Neural progenitor cell (in vitro differentiated cells): Measurements from ENCODE around the gene RIC8B. TPM values are rescaled to one million over a fixed set of nuclear protein-coding genes. Genes with fewer than 3 reads are reported as not detected.

Experiments
- DNase-seq: peaks from one replicate; pipeline ENCODE4 v3.0.0-alpha.2; 2016; ENCODE audit warnings: low spot score
- H2AFZ ChIP-seq: fragments of 200-600 bp; sonication (generic); replicated peaks from 2 replicates; pipeline ENCODE4 v1.6.1; 2016; ENCODE audit warnings: antibody characterized with exemption
- H3F3A ChIP-seq: fragments of 200-600 bp; sonication (generic); 2 replicates; pipeline ENCODE4 v1.6.1; 2016; ENCODE audit warnings: antibody characterized with exemption, low read depth
- H3K27ac ChIP-seq: fragments of 200-600 bp; sonication (generic); 2 replicates; pipeline ENCODE4 v1.5.1; 2016; ENCODE audit warnings: mild to moderate bottlenecking
- H3K27me3 ChIP-seq: fragments of 200-600 bp; sonication (generic); 2 replicates; pipeline ENCODE4 v1.6.1; 2016; ENCODE audit warnings: mild to moderate bottlenecking, moderate library complexity
- H3K36me3 ChIP-seq: fragments of 200-600 bp; sonication (generic); 2 replicates; pipeline ENCODE4 v1.5.1; 2016
- H3K4me1 ChIP-seq: fragments of 200-600 bp; sonication (generic); 2 replicates; pipeline ENCODE4 v1.6.1; 2016; ENCODE audit warnings: mixed run types
- H3K4me2 ChIP-seq: fragments of 200-600 bp; sonication (generic); 2 replicates; pipeline ENCODE4 v1.6.1; 2016
- H3K4me3 ChIP-seq: fragments of 200-600 bp; sonication (generic); 2 replicates; pipeline ENCODE4 v1.5.1; 2016
- H3K79me2 ChIP-seq: fragments of 200-600 bp; sonication (generic); 2 replicates; pipeline ENCODE4 v1.6.1; 2016; ENCODE audit warnings: low read depth
- H3K9ac ChIP-seq: fragments of 200-600 bp; sonication (generic); 2 replicates; pipeline ENCODE4 v1.6.1; 2016
- H3K9me3 ChIP-seq: fragments of 200-600 bp; sonication (generic); 2 replicates; pipeline ENCODE4 v1.5.1; 2016; ENCODE audit warnings: low read depth
- H4K20me1 ChIP-seq: fragments of 200-600 bp; sonication (generic); 2 replicates; pipeline ENCODE4 v1.6.1; 2016; ENCODE audit warnings: low read depth
- H3K27ac Mint-ChIP-seq: 3 replicates; pipeline ENCODE4 v1.8.0; 2021; ENCODE audit warnings: mixed read lengths
- H3K27me3 Mint-ChIP-seq: 2 replicates; pipeline ENCODE4 v1.8.0; 2022; ENCODE audit warnings: low read depth, mild to moderate bottlenecking, inconsistent platforms, moderate library complexity, mixed read lengths; ENCODE audit not compliant: insufficient read depth
- H3K36me3 Mint-ChIP-seq: 3 replicates; pipeline ENCODE4 v1.8.0; 2021; ENCODE audit warnings: mixed read lengths
- H3K4me1 Mint-ChIP-seq: 3 replicates; pipeline ENCODE4 v1.8.0; 2021; ENCODE audit warnings: mixed read lengths
- H3K4me3 Mint-ChIP-seq: 3 replicates; pipeline ENCODE4 v1.8.0; 2021; ENCODE audit warnings: mild to moderate bottlenecking, moderate library complexity, mixed read lengths
- H3K9me3 Mint-ChIP-seq: 3 replicates; pipeline ENCODE4 v1.8.0; 2020; ENCODE audit warnings: mixed read lengths
- EZH2 ChIP-seq: fragments of 200-600 bp; sonication (generic); IDR thresholded peaks from 2 replicates; pipeline ENCODE4 v1.6.1; 2017; ENCODE audit warnings: antibody characterized with exemption, mild to moderate bottlenecking, moderate library complexity
- EZH2phosphoT487 ChIP-seq: fragments of 200-600 bp; sonication (generic); IDR thresholded peaks from 2 replicates; pipeline ENCODE4 v1.6.1; 2017; ENCODE audit warnings: antibody characterized with exemption
- total RNA-seq: library from RNA; depleted of rRNA; stranded (reverse); fragments of >200 nt; gene quantifications from 2 replicates; pipeline ENCODE4 v1.2.3, GENCODE V29; 2015; ENCODE audit warnings: low replicate concordance
- TF ChIP-seq, protein P1 (sequence below): fragments of 200-600 bp; sonication (generic); IDR thresholded peaks from 2 replicates; pipeline ENCODE4 v1.5.1; 2017; ENCODE audit warnings: antibody characterized with exemption, mild to moderate bottlenecking

RIC8B gene
- total RNA-seq, 1 donor from 2014 or later: 33.2 TPM

DNA sequence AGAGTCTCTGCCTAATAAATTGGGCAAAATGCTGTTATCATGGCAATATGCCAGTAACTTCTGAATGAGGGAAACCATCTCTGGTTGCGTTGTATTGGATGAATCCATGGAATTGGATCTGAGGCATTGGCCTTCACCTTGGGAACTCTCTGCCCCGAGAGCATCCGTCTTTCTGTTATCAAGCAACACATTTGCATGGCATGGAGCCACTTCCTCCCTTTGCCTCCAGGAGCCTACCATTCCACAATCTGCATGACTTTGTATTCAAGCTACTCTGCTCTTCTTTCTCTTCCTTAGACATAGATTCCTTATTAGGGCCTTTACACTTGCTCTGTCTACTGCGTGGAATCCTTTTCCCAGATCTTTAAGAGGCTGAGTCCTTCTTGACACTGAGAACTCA lies 57.2 kb downstream of the RIC8B start:
- H3K27ac ChIP-seq: no peak overlapping the region
- no peak overlapping the region for H2AFZ ChIP-seq
- no peaks in the 10 kb centered on the region for H4K20me1 ChIP-seq
- H3K9me3 Mint-ChIP-seq: no peaks in the 10 kb centered on the region
- H3K4me2 ChIP-seq: no peak overlapping the region
- no peaks in the 10 kb centered on the region for H3K9me3 ChIP-seq
- H3K36me3 Mint-ChIP-seq: peaks cover 33% of the 10 kb centered on the region
- H3F3A ChIP-seq: no peaks in the 10 kb centered on the region
- H3K36me3 ChIP-seq: peaks cover 7% of the 10 kb centered on the region
- no peaks in the 10 kb centered on the region for H3K27me3 ChIP-seq
- no peaks in the 10 kb centered on the region for H3K79me2 ChIP-seq
- no peaks in the 10 kb centered on the region for H3K4me1 Mint-ChIP-seq
- no peaks in the 10 kb centered on the region for H3K27me3 Mint-ChIP-seq
- H3K4me3 Mint-ChIP-seq: no peak overlapping the region
- DNase-seq: no peak
- H3K9ac ChIP-seq: no peak overlapping the region
- H3K4me1 ChIP-seq: peaks cover 12% of the 10 kb centered on the region
- no peak overlapping the region for H3K27ac Mint-ChIP-seq
- no peak overlapping the region for H3K4me3 ChIP-seq
- no peak for TF ChIP-seq EZH2
- TF ChIP-seq EZH2phosphoT487: no peak
- TF ChIP-seq, protein P1, sequence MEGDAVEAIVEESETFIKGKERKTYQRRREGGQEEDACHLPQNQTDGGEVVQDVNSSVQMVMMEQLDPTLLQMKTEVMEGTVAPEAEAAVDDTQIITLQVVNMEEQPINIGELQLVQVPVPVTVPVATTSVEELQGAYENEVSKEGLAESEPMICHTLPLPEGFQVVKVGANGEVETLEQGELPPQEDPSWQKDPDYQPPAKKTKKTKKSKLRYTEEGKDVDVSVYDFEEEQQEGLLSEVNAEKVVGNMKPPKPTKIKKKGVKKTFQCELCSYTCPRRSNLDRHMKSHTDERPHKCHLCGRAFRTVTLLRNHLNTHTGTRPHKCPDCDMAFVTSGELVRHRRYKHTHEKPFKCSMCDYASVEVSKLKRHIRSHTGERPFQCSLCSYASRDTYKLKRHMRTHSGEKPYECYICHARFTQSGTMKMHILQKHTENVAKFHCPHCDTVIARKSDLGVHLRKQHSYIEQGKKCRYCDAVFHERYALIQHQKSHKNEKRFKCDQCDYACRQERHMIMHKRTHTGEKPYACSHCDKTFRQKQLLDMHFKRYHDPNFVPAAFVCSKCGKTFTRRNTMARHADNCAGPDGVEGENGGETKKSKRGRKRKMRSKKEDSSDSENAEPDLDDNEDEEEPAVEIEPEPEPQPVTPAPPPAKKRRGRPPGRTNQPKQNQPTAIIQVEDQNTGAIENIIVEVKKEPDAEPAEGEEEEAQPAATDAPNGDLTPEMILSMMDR: no peak

DNA sequence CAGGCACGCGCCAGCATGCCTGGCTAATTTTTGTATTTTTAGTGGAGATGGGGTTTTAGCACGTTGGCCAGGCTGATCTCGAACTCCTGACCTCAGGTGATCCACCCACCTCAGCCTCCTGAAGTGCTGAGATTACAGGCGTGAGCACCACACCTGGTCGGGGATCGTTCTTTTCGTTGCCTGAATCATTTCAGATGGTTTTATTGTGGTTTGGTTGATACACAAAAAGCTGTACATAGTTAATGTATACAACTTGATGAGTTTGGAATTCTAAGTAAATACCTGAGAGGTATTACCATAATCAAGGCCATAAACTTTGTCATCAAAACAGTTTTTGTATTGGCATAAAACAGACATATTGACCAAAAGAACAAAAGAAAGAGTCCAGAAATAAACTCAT lies 63.3 kb downstream of the RIC8B start:
- no peak for DNase-seq
- Mint-ChIP-seq H3K36me3 (peaks cover 20% of the 10 kb centered on the region), H3K27me3 (no peaks in the 10 kb centered on the region), H3K27ac (no peak overlapping the region), H3K4me3 (no peak overlapping the region), H3K9me3 (no peaks in the 10 kb centered on the region), H3K4me1 (peaks cover 35% of the 10 kb centered on the region)
- H3K4me2 ChIP-seq: no peak overlapping the region
- no peak overlapping the region for H3K27ac ChIP-seq
- TF ChIP-seq, protein P1: no peak
- no peak for TF ChIP-seq EZH2
- TF ChIP-seq EZH2phosphoT487: no peak
- H3K79me2 ChIP-seq: no peaks in the 10 kb centered on the region
- H3K4me3 ChIP-seq: no peak overlapping the region
- H4K20me1 ChIP-seq: peaks cover 4% of the 10 kb centered on the region
- peaks cover 32% of the 10 kb centered on the region for H3K4me1 ChIP-seq
- H3K9ac ChIP-seq: no peak overlapping the region
- H3K27me3 ChIP-seq: no peaks in the 10 kb centered on the region
- H3K36me3 ChIP-seq: peaks cover 7% of the 10 kb centered on the region
- no peak overlapping the region for H2AFZ ChIP-seq
- H3K9me3 ChIP-seq: no peaks in the 10 kb centered on the region
- H3F3A ChIP-seq: peaks cover 7% of the 10 kb centered on the region

DNA sequence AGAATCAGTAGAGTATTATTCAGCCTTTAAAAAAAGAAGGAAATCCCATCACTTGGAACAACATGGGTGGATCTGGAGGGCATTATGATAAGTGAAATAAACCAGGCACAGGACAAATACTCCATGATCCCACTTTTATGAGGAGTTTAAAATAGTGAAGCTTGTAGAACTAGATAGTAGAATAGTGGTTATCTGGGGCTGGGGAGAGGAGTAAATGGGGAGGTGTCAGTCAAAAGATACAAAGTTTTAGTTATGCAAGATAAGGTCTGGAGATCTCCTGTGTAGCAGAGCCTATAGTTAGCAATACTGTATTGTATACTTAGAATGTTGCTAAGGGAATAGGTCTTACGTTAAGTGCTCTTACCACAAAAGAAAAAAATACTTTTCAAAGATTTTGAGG lies 64.9 kb downstream of the RIC8B start:
- Histone ChIP-seq H3K4me3 (no peak overlapping the region), H2AFZ (no peak overlapping the region), H4K20me1 (peaks cover 4% of the 10 kb centered on the region), H3K9me3 (no peaks in the 10 kb centered on the region), H3K27ac (peak overlapping the region; percentile 23), H3K9ac (no peak overlapping the region), H3F3A (peaks cover 7% of the 10 kb centered on the region), H3K4me1 (peaks cover 32% of the 10 kb centered on the region), H3K79me2 (no peaks in the 10 kb centered on the region), H3K27me3 (no peaks in the 10 kb centered on the region), H3K36me3 (peaks cover 4% of the 10 kb centered on the region), H3K4me2 (no peak overlapping the region)
- no peak for DNase-seq
- peaks cover 35% of the 10 kb centered on the region for H3K4me1 Mint-ChIP-seq
- peak overlapping the region; percentile 98 for H3K27ac Mint-ChIP-seq
- H3K9me3 Mint-ChIP-seq: no peaks in the 10 kb centered on the region
- H3K27me3 Mint-ChIP-seq: no peaks in the 10 kb centered on the region
- TF ChIP-seq EZH2 (no peak), EZH2phosphoT487 (no peak)
- H3K36me3 Mint-ChIP-seq: peaks cover 16% of the 10 kb centered on the region
- H3K4me3 Mint-ChIP-seq: no peak overlapping the region

DNA sequence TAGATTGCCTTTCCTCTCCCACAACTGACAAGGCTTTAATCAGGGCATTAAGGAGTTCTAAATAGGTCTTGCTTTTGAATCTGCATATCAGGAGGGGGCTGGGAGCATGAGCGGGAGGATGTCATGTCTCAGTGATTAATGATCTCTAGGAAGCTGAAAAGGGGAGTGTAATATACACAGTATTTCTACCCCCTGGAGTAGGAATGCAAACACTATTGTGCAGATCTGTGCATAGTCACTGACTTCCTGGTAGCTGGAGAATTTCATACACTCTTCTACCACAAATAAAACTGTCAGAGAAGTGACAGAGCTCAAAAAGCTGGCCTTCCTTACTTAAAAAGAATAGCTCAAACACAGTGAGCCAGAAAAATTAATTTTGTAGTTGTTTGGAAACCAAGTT lies 65.8 kb downstream of the RIC8B start:
- Histone ChIP-seq H3K27ac (no peak overlapping the region), H3K4me3 (no peak overlapping the region), H3F3A (peaks cover 7% of the 10 kb centered on the region), H3K9ac (no peak overlapping the region), H3K9me3 (no peaks in the 10 kb centered on the region), H2AFZ (no peak overlapping the region), H4K20me1 (peaks cover 4% of the 10 kb centered on the region), H3K4me2 (peak overlapping the region; percentile 7), H3K79me2 (no peaks in the 10 kb centered on the region), H3K36me3 (peaks cover 4% of the 10 kb centered on the region), H3K27me3 (no peaks in the 10 kb centered on the region), H3K4me1 (peaks cover 30% of the 10 kb centered on the region)
- peaks cover 14% of the 10 kb centered on the region for H3K36me3 Mint-ChIP-seq
- no peaks in the 10 kb centered on the region for H3K27me3 Mint-ChIP-seq
- no peaks in the 10 kb centered on the region for H3K9me3 Mint-ChIP-seq
- DNase-seq: peak; percentile 11
- TF ChIP-seq, protein P1: no peak
- TF ChIP-seq EZH2 (no peak), EZH2phosphoT487 (no peak)
- H3K4me1 Mint-ChIP-seq: peaks cover 35% of the 10 kb centered on the region
- H3K4me3 Mint-ChIP-seq: peak overlapping the region; percentile 14
- H3K27ac Mint-ChIP-seq: peak overlapping the region; percentile 98
